HepG2 (cell line): Measurements from ENCODE around the gene PPA1. TPM values are rescaled to one million over a fixed set of nuclear protein-coding genes. Genes with fewer than 3 reads are reported as not detected.

Experiments
- BCL3 ChIP-seq: sonication (generic); formaldehyde crosslinking; IDR thresholded peaks from 2 replicates; pipeline ENCODE4 v1.5.1; 2020; ENCODE audit warnings: mild to moderate bottlenecking, missing genetic modification reagents, moderate library complexity
- CENPBD1 ChIP-seq: sonication (generic); formaldehyde crosslinking; IDR thresholded peaks from 2 replicates; pipeline ENCODE4 v1.8.0; 2022; ENCODE audit warnings: missing genetic modification reagents, low read depth, mild to moderate bottlenecking, borderline replicate concordance
- HHEX ChIP-seq: IDR thresholded peaks from 2 replicates; pipeline ENCODE4 v1.6.1; 2016; ENCODE audit warnings: control low read depth
- HNRNPLL ChIP-seq: fragments of 200-400 bp; formaldehyde crosslinking; IDR thresholded peaks from 2 replicates; pipeline ENCODE4 v1.6.1; 2017; ENCODE audit warnings: mild to moderate bottlenecking, low read depth, low read length; ENCODE audit not compliant: poor library complexity, severe bottlenecking
- LCORL ChIP-seq, 2 experiments: fragments of 450-650 bp in 1 of 2; sonication (generic) in 1 of 2; formaldehyde crosslinking in 1 of 2; IDR thresholded peaks; 2 replicates each; pipeline versions ENCODE4 v1.5.0 to v1.6.1; 2017 to 2020; ENCODE audit warnings: antibody characterized with exemption in 1 of 2, missing genetic modification reagents in 1 of 2
- NCOR1 ChIP-seq: fragments of 200-600 bp; sonication (generic); IDR thresholded peaks from 2 replicates; pipeline ENCODE4 v1.7.0; 2017; ENCODE audit warnings: antibody characterized with exemption, low read length, borderline replicate concordance
- YEATS4 ChIP-seq: sonication (generic); formaldehyde crosslinking; IDR thresholded peaks from 2 replicates; pipeline ENCODE4 v1.4.0; 2020; ENCODE audit warnings: missing genetic modification reagents, borderline replicate concordance
- ZFAT ChIP-seq: sonication (generic); formaldehyde crosslinking; conservative IDR thresholded peaks from 2 replicates; pipeline ENCODE4 v1.8.1; 2023; ENCODE audit warnings: missing genetic modification reagents, inconsistent platforms
- ZNF329 ChIP-seq: sonication (generic); formaldehyde crosslinking; IDR thresholded peaks from 2 replicates; pipeline ENCODE4 v1.9.0; 2021; ENCODE audit warnings: low read depth, mild to moderate bottlenecking, missing genetic modification reagents
- polyA plus RNA-seq, 8 experiments: library from polyadenylated mRNA; depleted of rRNA in 3 of 8; stranded (reverse) in 7 of 8; unstranded in 1 of 8; fragments of >200 nt; fragmentation: Illumina TruSeq in 4 of 8; extraction: Trizol in 4 of 8; gene quantifications; 2 replicates each; pipeline versions ENCODE4 v1.2.1 to v1.2.3, GENCODE V29; 2011 to 2016; ENCODE audit warnings: low read depth in 4 of 8, missing spikeins in 1 of 8, mixed read lengths in 1 of 8; ENCODE audit not compliant: insufficient read depth in 1 of 8
- total RNA-seq, 5 experiments: library from RNA; depleted of rRNA; stranded (reverse); fragments of >200 nt; fragmentation: Illumina TruSeq; extraction: Trizol; gene quantifications; 2 replicates each; pipeline ENCODE4 v1.2.3, GENCODE V29; 2016; ENCODE audit warnings: low read depth in 1 of 5
- TF ChIP-seq, protein P1 (sequence below): sonication (generic); formaldehyde crosslinking; IDR thresholded peaks from 2 replicates; pipeline ENCODE4 v1.5.1; 2020; ENCODE audit warnings: mild to moderate bottlenecking, missing genetic modification reagents, borderline replicate concordance
- TF ChIP-seq, protein P2 (sequence below): IDR thresholded peaks from 2 replicates; pipeline ENCODE4 v1.6.1; 2016; ENCODE audit warnings: low read depth, missing genetic modification reagents, missing compliant biosample characterization
- TF ChIP-seq, protein P3 (sequence below): sonication (generic); formaldehyde crosslinking; IDR thresholded peaks from 2 replicates; pipeline ENCODE4 v1.8.0; 2022; ENCODE audit warnings: missing genetic modification reagents, mild to moderate bottlenecking, borderline replicate concordance

PPA1 gene
- total and polyA plus RNA-seq, 2 of the 13 experiments (the other 11 are each of a cell fraction or from before 2014, with no cell fraction given) = 136 to 250 TPM

GRCh38 chr10:70233109-70233938 lies at the start of gene PPA1 (continued):
- TF ChIP-seq, protein P1, sequence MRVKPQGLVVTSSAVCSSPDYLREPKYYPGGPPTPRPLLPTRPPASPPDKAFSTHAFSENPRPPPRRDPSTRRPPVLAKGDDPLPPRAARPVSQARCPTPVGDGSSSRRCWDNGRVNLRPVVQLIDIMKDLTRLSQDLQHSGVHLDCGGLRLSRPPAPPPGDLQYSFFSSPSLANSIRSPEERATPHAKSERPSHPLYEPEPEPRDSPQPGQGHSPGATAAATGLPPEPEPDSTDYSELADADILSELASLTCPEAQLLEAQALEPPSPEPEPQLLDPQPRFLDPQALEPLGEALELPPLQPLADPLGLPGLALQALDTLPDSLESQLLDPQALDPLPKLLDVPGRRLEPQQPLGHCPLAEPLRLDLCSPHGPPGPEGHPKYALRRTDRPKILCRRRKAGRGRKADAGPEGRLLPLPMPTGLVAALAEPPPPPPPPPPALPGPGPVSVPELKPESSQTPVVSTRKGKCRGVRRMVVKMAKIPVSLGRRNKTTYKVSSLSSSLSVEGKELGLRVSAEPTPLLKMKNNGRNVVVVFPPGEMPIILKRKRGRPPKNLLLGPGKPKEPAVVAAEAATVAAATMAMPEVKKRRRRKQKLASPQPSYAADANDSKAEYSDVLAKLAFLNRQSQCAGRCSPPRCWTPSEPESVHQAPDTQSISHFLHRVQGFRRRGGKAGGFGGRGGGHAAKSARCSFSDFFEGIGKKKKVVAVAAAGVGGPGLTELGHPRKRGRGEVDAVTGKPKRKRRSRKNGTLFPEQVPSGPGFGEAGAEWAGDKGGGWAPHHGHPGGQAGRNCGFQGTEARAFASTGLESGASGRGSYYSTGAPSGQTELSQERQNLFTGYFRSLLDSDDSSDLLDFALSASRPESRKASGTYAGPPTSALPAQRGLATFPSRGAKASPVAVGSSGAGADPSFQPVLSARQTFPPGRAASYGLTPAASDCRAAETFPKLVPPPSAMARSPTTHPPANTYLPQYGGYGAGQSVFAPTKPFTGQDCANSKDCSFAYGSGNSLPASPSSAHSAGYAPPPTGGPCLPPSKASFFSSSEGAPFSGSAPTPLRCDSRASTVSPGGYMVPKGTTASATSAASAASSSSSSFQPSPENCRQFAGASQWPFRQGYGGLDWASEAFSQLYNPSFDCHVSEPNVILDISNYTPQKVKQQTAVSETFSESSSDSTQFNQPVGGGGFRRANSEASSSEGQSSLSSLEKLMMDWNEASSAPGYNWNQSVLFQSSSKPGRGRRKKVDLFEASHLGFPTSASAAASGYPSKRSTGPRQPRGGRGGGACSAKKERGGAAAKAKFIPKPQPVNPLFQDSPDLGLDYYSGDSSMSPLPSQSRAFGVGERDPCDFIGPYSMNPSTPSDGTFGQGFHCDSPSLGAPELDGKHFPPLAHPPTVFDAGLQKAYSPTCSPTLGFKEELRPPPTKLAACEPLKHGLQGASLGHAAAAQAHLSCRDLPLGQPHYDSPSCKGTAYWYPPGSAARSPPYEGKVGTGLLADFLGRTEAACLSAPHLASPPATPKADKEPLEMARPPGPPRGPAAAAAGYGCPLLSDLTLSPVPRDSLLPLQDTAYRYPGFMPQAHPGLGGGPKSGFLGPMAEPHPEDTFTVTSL (CRISPR knock-in tag) = 0 out of 2 replicates have a peak, but pooled peaks have one; percentile 36
- TF ChIP-seq, protein P2, sequence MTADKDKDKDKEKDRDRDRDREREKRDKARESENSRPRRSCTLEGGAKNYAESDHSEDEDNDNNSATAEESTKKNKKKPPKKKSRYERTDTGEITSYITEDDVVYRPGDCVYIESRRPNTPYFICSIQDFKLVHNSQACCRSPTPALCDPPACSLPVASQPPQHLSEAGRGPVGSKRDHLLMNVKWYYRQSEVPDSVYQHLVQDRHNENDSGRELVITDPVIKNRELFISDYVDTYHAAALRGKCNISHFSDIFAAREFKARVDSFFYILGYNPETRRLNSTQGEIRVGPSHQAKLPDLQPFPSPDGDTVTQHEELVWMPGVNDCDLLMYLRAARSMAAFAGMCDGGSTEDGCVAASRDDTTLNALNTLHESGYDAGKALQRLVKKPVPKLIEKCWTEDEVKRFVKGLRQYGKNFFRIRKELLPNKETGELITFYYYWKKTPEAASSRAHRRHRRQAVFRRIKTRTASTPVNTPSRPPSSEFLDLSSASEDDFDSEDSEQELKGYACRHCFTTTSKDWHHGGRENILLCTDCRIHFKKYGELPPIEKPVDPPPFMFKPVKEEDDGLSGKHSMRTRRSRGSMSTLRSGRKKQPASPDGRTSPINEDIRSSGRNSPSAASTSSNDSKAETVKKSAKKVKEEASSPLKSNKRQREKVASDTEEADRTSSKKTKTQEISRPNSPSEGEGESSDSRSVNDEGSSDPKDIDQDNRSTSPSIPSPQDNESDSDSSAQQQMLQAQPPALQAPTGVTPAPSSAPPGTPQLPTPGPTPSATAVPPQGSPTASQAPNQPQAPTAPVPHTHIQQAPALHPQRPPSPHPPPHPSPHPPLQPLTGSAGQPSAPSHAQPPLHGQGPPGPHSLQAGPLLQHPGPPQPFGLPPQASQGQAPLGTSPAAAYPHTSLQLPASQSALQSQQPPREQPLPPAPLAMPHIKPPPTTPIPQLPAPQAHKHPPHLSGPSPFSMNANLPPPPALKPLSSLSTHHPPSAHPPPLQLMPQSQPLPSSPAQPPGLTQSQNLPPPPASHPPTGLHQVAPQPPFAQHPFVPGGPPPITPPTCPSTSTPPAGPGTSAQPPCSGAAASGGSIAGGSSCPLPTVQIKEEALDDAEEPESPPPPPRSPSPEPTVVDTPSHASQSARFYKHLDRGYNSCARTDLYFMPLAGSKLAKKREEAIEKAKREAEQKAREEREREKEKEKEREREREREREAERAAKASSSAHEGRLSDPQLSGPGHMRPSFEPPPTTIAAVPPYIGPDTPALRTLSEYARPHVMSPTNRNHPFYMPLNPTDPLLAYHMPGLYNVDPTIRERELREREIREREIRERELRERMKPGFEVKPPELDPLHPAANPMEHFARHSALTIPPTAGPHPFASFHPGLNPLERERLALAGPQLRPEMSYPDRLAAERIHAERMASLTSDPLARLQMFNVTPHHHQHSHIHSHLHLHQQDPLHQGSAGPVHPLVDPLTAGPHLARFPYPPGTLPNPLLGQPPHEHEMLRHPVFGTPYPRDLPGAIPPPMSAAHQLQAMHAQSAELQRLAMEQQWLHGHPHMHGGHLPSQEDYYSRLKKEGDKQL (CRISPR knock-in tag) = 0 out of 2 replicates have a peak, but pooled peaks have one; percentile 51
- TF ChIP-seq BCL3 (CRISPR knock-in tag) (0 out of 2 replicates have a peak, but pooled peaks have one; percentile 58), NCOR1 (peak; percentile 29; the same call in 1 of the 2 replicates), HNRNPLL (peak; percentile 85), CENPBD1 (CRISPR knock-in tag) (peak; percentile 88; the same call in 1 of the 2 replicates), ZNF329 (CRISPR knock-in tag) (peak; percentile 24), ZFAT (no peak), YEATS4 (CRISPR knock-in tag) (peak; percentile 96), LCORL (IDR thresholded peaks at IDR 0.05) (no peak), LCORL (CRISPR knock-in tag; IDR thresholded peaks at IDR 0.05) (0 out of 2 replicates have a peak, but pooled peaks have one; percentile 22), HHEX (CRISPR knock-in tag) (no peak)
- TF ChIP-seq, protein P3, sequence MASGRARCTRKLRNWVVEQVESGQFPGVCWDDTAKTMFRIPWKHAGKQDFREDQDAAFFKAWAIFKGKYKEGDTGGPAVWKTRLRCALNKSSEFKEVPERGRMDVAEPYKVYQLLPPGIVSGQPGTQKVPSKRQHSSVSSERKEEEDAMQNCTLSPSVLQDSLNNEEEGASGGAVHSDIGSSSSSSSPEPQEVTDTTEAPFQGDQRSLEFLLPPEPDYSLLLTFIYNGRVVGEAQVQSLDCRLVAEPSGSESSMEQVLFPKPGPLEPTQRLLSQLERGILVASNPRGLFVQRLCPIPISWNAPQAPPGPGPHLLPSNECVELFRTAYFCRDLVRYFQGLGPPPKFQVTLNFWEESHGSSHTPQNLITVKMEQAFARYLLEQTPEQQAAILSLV = peak; percentile 70; the same call in 1 of the 2 replicates
